GM12865 (cell line): ENCODE data around the gene C6orf136.

ENCODE experiments used
- DNase-seq: peaks from one replicate; pipeline ENCODE4 v3.0.0; 2010; ENCODE audit warnings: low read depth
- H3K4me3 ChIP-seq: 2 replicates; pipeline ENCODE4 v1.5.1; 2011; ENCODE audit warnings: mild to moderate bottlenecking, low read depth, low read length, control low read depth
- TF ChIP-seq, protein P1 (sequence below): IDR thresholded peaks from 2 replicates; pipeline ENCODE4 v1.5.1; 2011; ENCODE audit warnings: low read length, control low read depth, low read depth, inconsistent platforms; ENCODE audit not compliant: insufficient read depth; ENCODE audit errors: missing control alignments

The C6orf136 gene

GRCh38 chr6:30670760-30671527, 24.0 kb downstream of the C6orf136 start:
- no peak for DNase-seq
- H3K4me3 ChIP-seq, result no peak overlapping the region
- TF ChIP-seq, protein P1, sequence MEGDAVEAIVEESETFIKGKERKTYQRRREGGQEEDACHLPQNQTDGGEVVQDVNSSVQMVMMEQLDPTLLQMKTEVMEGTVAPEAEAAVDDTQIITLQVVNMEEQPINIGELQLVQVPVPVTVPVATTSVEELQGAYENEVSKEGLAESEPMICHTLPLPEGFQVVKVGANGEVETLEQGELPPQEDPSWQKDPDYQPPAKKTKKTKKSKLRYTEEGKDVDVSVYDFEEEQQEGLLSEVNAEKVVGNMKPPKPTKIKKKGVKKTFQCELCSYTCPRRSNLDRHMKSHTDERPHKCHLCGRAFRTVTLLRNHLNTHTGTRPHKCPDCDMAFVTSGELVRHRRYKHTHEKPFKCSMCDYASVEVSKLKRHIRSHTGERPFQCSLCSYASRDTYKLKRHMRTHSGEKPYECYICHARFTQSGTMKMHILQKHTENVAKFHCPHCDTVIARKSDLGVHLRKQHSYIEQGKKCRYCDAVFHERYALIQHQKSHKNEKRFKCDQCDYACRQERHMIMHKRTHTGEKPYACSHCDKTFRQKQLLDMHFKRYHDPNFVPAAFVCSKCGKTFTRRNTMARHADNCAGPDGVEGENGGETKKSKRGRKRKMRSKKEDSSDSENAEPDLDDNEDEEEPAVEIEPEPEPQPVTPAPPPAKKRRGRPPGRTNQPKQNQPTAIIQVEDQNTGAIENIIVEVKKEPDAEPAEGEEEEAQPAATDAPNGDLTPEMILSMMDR, result peak; percentile 15

DNA sequence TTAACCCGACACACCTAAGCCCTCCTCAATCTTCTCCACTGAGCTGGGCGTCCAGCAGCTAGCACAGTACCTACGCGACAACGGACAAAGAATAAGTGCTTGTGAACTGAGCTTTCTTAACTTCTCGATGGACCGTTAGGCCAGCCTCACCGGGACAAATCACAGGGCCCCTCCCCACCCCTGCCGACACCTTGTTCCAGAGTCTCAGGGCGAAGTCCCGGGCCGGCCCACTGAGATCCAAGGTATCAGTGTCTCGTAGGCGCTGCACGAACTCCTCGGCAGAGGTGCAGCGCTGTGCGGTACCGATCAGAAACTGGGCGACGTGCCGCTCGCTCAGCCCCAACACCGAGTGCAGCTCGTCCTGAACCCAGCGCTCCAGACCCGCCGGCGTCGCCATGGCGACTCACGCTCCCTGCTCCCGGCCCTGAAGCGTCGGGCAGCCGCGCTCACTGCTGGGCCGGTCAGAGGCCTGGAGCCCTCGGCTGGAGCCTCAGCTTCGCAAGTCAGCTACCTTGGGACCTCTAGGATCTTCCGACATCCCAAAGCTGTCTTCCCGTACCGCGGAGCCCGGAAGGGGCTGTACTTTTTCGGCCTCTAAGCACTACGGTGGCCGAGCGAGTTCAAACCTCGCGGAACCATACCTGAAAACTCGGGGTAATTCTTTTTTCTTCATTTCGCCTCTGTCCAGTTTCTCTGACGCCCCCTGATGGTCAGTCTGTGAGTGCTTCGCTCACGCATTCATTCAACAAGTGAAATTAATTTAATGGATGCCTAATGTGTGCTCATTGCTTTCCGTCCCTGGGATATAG, 25.7 kb downstream of the C6orf136 start, which contains the start of gene DHX16:
DHX16 (minus strand) TSS at position 562 of the 809 bp plus-strand sequence; CDS start at position 397, 165 bp downstream.
- H3K4me3 ChIP-seq, result peak within 1 kb of the TSS; percentile 65
- TF ChIP-seq, protein P1, result peak; percentile 78
- DNase-seq, result peak; percentile 98

DNA sequence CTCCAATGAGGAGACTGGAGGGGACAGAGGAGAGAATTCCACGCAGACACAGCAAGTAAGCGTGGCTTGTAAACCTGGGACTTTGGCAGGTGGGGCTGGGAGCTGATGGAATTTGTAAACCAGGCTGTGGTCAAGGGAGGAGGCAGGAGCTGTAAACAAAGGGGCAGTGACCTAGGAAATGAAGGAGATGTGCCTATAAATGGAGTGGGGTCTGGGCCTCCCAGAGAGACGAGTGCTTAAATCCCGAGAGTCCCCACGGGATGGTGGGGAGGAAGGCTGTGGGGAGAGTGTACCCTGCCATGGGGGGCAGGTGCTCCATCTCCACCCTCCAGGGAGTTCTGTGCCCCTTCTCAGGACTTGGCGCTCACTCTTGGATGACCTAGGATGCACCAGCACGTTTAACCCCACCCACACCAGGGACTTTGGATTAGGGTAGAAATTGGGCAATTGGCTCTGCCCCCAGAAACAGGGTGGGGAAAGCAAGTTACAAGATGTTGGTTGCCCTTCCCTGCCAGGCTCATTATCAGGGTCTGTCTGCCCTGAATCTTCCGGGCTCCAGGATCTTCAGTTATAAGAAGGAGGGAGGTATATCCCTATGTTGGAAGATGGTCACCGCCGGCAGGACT, 29.8 kb downstream of the C6orf136 start:
- DNase-seq, result no peak
- H3K4me3 ChIP-seq, result no peak overlapping the region
- TF ChIP-seq, protein P1, result no peak

DNA sequence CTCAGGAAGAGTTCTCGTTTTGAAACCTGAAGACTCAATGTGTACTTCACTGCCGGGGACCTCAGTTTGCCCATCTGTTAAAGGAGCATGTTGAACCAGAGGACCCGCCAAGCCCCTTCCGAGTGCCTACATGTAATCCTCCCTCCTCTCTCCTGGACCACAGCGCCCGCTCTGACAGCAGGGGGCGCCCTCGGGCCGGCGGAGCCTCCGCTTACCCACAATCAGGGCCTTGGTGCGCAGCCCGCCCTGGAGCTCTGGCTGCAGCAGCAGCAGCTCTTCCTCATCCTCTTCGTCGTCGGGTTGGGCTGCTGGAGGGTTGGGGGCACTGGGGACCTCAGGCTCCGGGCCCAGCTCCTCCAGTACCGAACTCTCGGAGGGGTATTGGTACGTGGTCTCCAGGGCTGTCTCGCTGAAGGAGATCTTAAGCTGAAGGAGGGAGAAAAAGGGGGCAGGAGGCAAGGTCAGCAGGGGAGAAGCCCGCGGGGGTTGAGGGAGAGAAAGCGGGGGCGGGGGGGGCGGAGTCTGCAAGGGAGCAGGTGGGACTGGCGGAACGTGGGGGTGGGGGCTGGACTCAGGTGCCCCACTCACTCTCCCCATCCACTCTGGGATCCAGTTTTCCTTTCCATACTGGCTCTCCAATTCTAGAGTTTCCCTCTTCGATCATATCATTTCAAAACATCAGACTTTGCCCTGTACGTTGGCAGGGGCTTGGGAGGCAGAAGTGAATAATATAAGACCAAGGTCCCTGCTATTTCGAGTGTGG, 32.2 kb downstream of the C6orf136 start:
- peak; percentile 92 for DNase-seq
- TF ChIP-seq, protein P1, result peak; percentile 96
- peak overlapping the region; percentile 96 for H3K4me3 ChIP-seq

- TF ChIP-seq, protein P1, result no peak
- H3K4me3 ChIP-seq, result peak overlapping the region; percentile 96
- no peak for DNase-seq
Measured at GRCh38 chr6:30679765-30680535, 33.0 kb downstream of the C6orf136 start.
